Neuronal stem cell (in vitro differentiated cells): ENCODE results near the gene ODAD3.
A peak's percentile ranks its signal among the peaks of the same experiment; 100 is the strongest.

Experiments used
- DNase-seq: peaks from one replicate; pipeline ENCODE4 v3.0.0-alpha.2; 2013; ENCODE audit warnings: low spot score
- H2AFZ ChIP-seq: one replicate; pipeline ENCODE4 v1.6.1; 2013; ENCODE audit warnings: mild to moderate bottlenecking, low read length, inconsistent platforms
- H2AK5ac ChIP-seq: 2 replicates; pipeline ENCODE4 v1.6.1; 2013; ENCODE audit warnings: low read depth, mild to moderate bottlenecking, inconsistent platforms, low read length, moderate library complexity, mixed read lengths
- H2BK120ac ChIP-seq: 2 replicates; pipeline ENCODE4 v1.6.1; 2013; ENCODE audit warnings: low read depth, mild to moderate bottlenecking, inconsistent platforms, low read length, moderate library complexity, mixed read lengths
- H2BK12ac ChIP-seq: one replicate; pipeline ENCODE4 v1.6.1; 2013; ENCODE audit warnings: low read length, inconsistent platforms
- H2BK15ac ChIP-seq: 2 replicates; pipeline ENCODE4 v1.6.1; 2013; ENCODE audit warnings: mild to moderate bottlenecking, low read length, inconsistent platforms, mixed read lengths
- H2BK5ac ChIP-seq: one replicate; pipeline ENCODE4 v1.6.1; 2013; ENCODE audit warnings: inconsistent platforms, mild to moderate bottlenecking, low read length, moderate library complexity
- H3K14ac ChIP-seq: one replicate; pipeline ENCODE4 v1.6.1; 2013; ENCODE audit warnings: low read length, inconsistent platforms
- H3K18ac ChIP-seq: 2 replicates; pipeline ENCODE4 v1.6.1; 2013; ENCODE audit warnings: low read length, inconsistent platforms
- H3K23ac ChIP-seq: 2 replicates; pipeline ENCODE4 v1.6.1; 2013; ENCODE audit warnings: low read depth, mild to moderate bottlenecking, mixed read lengths, low read length, inconsistent platforms; ENCODE audit not compliant: poor library complexity
- H3K27ac ChIP-seq: replicated peaks from 3 replicates; pipeline ENCODE4 v1.5.1; 2013; ENCODE audit warnings: low read length, inconsistent platforms
- H3K27me3 ChIP-seq, 3 experiments: 2 replicates each; pipeline ENCODE4 v1.6.1; 2013; ENCODE audit warnings: low read length in 3 of 3, mild to moderate bottlenecking in 2 of 3, inconsistent platforms in 1 of 3, low read depth in 1 of 3, mixed read lengths in 1 of 3, moderate library complexity in 1 of 3; ENCODE audit not compliant: control insufficient read depth in 3 of 3, insufficient read depth in 3 of 3
- H3K36me3 ChIP-seq, 2 donors: replicated peaks in 1 of 2; 2 replicates each; pipeline ENCODE4 v1.6.1; 2013; ENCODE audit warnings: low read length in 2 of 2; ENCODE audit not compliant: control insufficient read depth in 2 of 2, insufficient read depth in 2 of 2
- H3K4ac ChIP-seq: 2 replicates; pipeline ENCODE4 v1.6.1; 2013; ENCODE audit warnings: inconsistent platforms, mild to moderate bottlenecking, low read length, moderate library complexity
- H3K4me1 ChIP-seq, 2 donors: 1 replicate in 1 of 2; 2 replicates in 1 of 2; pipeline ENCODE4 v1.6.1; 2013; ENCODE audit warnings: low read length in 2 of 2, low read depth in 1 of 2; ENCODE audit not compliant: control insufficient read depth in 2 of 2, insufficient read depth in 1 of 2
- H3K4me2 ChIP-seq: one replicate; pipeline ENCODE4 v1.6.1; 2013; ENCODE audit warnings: mild to moderate bottlenecking, low read length, inconsistent platforms; ENCODE audit not compliant: insufficient read depth, poor library complexity, severe bottlenecking
- H3K4me3 ChIP-seq, 2 donors: 2 replicates each; pipeline ENCODE4 v1.5.1; 2013; ENCODE audit warnings: low read length in 2 of 2, mild to moderate bottlenecking in 2 of 2, inconsistent platforms in 1 of 2, moderate library complexity in 1 of 2
- H3K79me1 ChIP-seq: one replicate; pipeline ENCODE4 v1.6.1; 2013; ENCODE audit warnings: low read depth, mild to moderate bottlenecking, inconsistent platforms, low read length, moderate library complexity
- H3K9ac ChIP-seq: one replicate; pipeline ENCODE4 v1.6.1; 2013; ENCODE audit warnings: mild to moderate bottlenecking, low read depth, low read length, inconsistent platforms; ENCODE audit not compliant: poor library complexity
- H3K9me3 ChIP-seq, 2 donors: replicated peaks in 1 of 2; 2 replicates each; pipeline versions ENCODE3 to v1.6.1; 2013; ENCODE audit warnings: low read length in 2 of 2, mild to moderate bottlenecking in 2 of 2, inconsistent platforms in 1 of 2, low read depth in 1 of 2, mixed read lengths in 1 of 2, moderate library complexity in 1 of 2; ENCODE audit not compliant: control insufficient read depth in 2 of 2, insufficient read depth in 1 of 2
- H4K8ac ChIP-seq: one replicate; pipeline ENCODE4 v1.6.1; 2013; ENCODE audit warnings: low read depth, mild to moderate bottlenecking, inconsistent platforms, low read length, moderate library complexity
- H4K91ac ChIP-seq: one replicate; pipeline ENCODE4 v1.6.1; 2013; ENCODE audit warnings: low read length, low read depth, mild to moderate bottlenecking, inconsistent platforms; ENCODE audit not compliant: poor library complexity
- WGBS, 2 donors: extraction: QIAGEN DNeasy Blood & Tissue Kit; methylation state at CpG; one replicate each; pipeline ENCODE4 v1.1.7; 2013; ENCODE audit warnings: missing lambda C conversion rate in 2 of 2, mixed read lengths in 1 of 2; ENCODE audit not compliant: insufficient read length in 2 of 2, insufficient replicate concordance in 1 of 2; ENCODE audit errors: extremely low coverage in 2 of 2; 5-methylcytosine and 5-hydroxymethylcytosine counted together

The ODAD3 gene

DNA sequence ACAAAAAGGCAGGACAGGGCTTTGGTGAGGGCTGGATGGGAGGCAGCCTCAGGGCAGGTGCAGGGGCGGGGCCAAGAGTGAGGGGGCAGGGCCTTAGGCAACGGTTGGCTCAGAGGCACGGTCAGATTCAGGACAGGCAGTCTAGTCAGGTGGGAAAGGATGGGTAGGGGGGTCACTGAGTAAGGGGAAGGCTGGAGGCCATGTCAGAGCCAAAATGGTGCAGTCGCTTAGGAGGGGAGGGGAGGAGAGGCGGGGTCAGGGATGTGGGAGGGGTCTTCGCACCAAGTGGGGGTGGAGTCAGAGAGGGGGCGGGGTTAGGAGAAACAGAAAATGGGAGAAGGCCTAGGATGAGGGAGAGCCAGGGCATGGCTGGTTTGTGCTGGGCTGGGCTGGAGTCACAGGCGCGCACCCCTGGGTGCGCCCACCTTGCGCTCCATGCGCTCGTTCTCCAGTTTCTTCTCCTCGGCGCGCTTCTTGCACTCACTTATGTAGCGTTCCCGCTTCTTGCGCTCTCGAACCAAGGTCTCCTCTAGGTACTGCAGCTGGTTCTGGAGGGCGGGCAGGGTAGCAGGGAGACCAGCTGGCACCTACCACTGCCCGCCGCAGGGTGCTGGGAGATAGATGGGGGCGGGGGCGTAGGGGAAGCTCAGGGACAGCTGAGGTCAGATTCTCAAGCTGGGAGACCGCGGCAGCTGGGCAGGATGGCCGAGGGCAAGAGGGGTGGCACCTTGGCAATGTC lies 9.0 kb downstream of the ODAD3 start:
- H2BK5ac ChIP-seq = no peak overlapping the region
- H2BK15ac ChIP-seq = no peak overlapping the region
- peaks cover 27 to 34% (median 31%) of the 10 kb centered on the region in 3 experiments for H3K27me3 ChIP-seq
- DNase-seq = no peak
- H2AFZ ChIP-seq = no peak overlapping the region
- H3K9ac ChIP-seq = peak overlapping the region; percentile 44
- no peak overlapping the region for H2BK120ac ChIP-seq
- H3K23ac ChIP-seq = no peak overlapping the region
- H3K9me3 ChIP-seq = peaks cover 9 to 13% of the 10 kb centered on the region in 2 donors
- no peak overlapping the region for H3K4ac ChIP-seq
- no peaks in the 10 kb centered on the region for H3K79me1 ChIP-seq
- H2AK5ac ChIP-seq = no peak overlapping the region
- H3K14ac ChIP-seq = no peak overlapping the region
- H4K8ac ChIP-seq = no peak overlapping the region
- no peaks in the 10 kb centered on the region for H3K36me3 ChIP-seq
- no peak overlapping the region for H3K4me3 ChIP-seq
- H3K27ac ChIP-seq = no peak overlapping the region
- no peak overlapping the region for H3K4me2 ChIP-seq
- peaks cover 3 to 6% of the 10 kb centered on the region in 2 donors for H3K4me1 ChIP-seq
- WGBS, 2 donors = no CpG with 5 or more reads among the region's 28 CpGs
- no peak overlapping the region for H2BK12ac ChIP-seq
- no peak overlapping the region for H3K18ac ChIP-seq
- H4K91ac ChIP-seq = no peak overlapping the region

GRCh38 chr19:11423791-11424181 lies 11.1 kb downstream of the ODAD3 start:
- no peak overlapping the region for H2BK15ac ChIP-seq
- H3K4ac ChIP-seq = no peak overlapping the region
- H3K79me1 ChIP-seq = no peaks in the 10 kb centered on the region
- H2AFZ ChIP-seq = no peak overlapping the region
- no peak for DNase-seq
- H3K27ac ChIP-seq = no peak overlapping the region
- WGBS, 2 donors = no CpG with 5 or more reads among the region's 22 CpGs
- no peaks in the 10 kb centered on the region for H3K36me3 ChIP-seq
- no peak overlapping the region for H2BK120ac ChIP-seq
- peaks cover 10 to 13% of the 10 kb centered on the region in 2 donors for H3K9me3 ChIP-seq
- H3K4me3 ChIP-seq = no peak overlapping the region
- H2BK12ac ChIP-seq = no peak overlapping the region
- H3K4me1 ChIP-seq = peaks cover 11 to 14% of the 10 kb centered on the region in 2 donors
- no peak overlapping the region for H3K4me2 ChIP-seq
- H3K27me3 ChIP-seq = peaks cover 38 to 54% (median 52%) of the 10 kb centered on the region in 3 experiments
- H2AK5ac ChIP-seq = no peak overlapping the region
- no peak overlapping the region for H2BK5ac ChIP-seq
- H3K9ac ChIP-seq = no peak overlapping the region
- peak overlapping the region; percentile 80 for H3K18ac ChIP-seq
- no peak overlapping the region for H3K14ac ChIP-seq
- no peak overlapping the region for H4K91ac ChIP-seq
- peak overlapping the region; percentile 89 for H3K23ac ChIP-seq
- no peak overlapping the region for H4K8ac ChIP-seq

- H3K4ac ChIP-seq = peak overlapping the region; percentile 27
- no peak overlapping the region for H3K23ac ChIP-seq
- H3K36me3 ChIP-seq = no peaks in the 10 kb centered on the region
- H3K9me3 ChIP-seq = peaks cover 13% of the 10 kb centered on the region in 2 donors
- no peak overlapping the region for H2BK120ac ChIP-seq
- H2AFZ ChIP-seq = no peak overlapping the region
- peaks cover 43 to 59% (median 57%) of the 10 kb centered on the region in 3 experiments for H3K27me3 ChIP-seq
- H3K14ac ChIP-seq = peak overlapping the region; percentile 8
- no peak overlapping the region for H2BK12ac ChIP-seq
- DNase-seq = no peak
- no peaks in the 10 kb centered on the region for H3K79me1 ChIP-seq
- H4K91ac ChIP-seq = no peak overlapping the region
- peaks cover 13 to 16% of the 10 kb centered on the region in 2 donors for H3K4me1 ChIP-seq
- no peak overlapping the region for H2BK5ac ChIP-seq
- H2BK15ac ChIP-seq = no peak overlapping the region
- no peak overlapping the region for H3K18ac ChIP-seq
- H3K4me3 ChIP-seq = no peak overlapping the region
- no peak overlapping the region for H4K8ac ChIP-seq
- H2AK5ac ChIP-seq = no peak overlapping the region
- H3K27ac ChIP-seq = no peak overlapping the region
- H3K9ac ChIP-seq = no peak overlapping the region
- H3K4me2 ChIP-seq = no peak overlapping the region
- WGBS, 2 donors = no CpG with 5 or more reads among the region's 27 CpGs
These were observed 11.6 kb downstream of the ODAD3 start for GRCh38 chr19:11423164-11423790.
